NCI-H748 (cell line): ENCODE results near the gene LRRC47.
"Not testable (repeated sequence)": the region's sequence is repeated elsewhere in the genome, so short reads cannot be mapped to it uniquely, and the experiment has no call there.

ENCODE experiments used
- DNase-seq: peaks from one replicate; lab custom pipeline; 2025; ENCODE audit not compliant: unreplicated experiment; lab: John Stamatoyannopoulos, UW

LRRC47 gene

GRCh38 chr1:3816331-3817137 lies 20.2 kb upstream of the LRRC47 start:
- DNase-seq, result no peak

GRCh38 chr1:3814771-3815561 lies 18.7 kb upstream of the LRRC47 start:
- DNase-seq, result no peak

- no peak for DNase-seq
Measured at GRCh38 chr1:3814065-3814464, 17.8 kb upstream of the LRRC47 start.

- DNase-seq, result no peak
Measured at GRCh38 chr1:3811595-3811911, 15.3 kb upstream of the LRRC47 start.

DNA sequence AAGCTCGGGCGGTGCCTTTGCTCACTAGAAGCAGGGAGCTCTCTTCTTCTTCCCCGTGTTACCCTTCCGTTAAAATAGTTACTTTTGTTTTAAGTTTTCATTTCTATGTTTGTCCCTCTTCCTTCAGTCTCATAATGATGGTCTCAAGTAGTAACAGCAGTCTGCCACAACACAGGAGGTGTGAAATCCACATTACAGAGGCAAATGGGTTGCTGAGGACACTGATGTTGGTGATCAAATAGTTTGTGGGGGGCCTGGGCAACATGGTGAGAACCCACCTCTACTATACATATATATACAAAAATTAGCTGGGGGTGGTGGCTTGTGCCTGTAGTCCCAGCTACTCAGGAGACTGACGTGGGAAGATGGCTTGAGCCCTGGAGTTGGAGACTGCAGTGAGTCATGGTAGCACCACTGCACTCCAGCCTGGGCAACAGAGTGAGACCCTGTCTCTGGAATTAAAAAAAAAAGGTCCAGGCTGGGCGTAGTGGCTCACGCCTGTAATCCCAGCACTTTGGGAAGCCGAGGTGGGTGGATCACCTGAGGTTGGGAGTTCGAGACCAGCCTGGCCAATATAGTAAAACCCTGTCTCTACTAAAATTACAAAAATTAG lies 14.0 kb upstream of the LRRC47 start:
- not testable (repeated sequence) for DNase-seq

DNA sequence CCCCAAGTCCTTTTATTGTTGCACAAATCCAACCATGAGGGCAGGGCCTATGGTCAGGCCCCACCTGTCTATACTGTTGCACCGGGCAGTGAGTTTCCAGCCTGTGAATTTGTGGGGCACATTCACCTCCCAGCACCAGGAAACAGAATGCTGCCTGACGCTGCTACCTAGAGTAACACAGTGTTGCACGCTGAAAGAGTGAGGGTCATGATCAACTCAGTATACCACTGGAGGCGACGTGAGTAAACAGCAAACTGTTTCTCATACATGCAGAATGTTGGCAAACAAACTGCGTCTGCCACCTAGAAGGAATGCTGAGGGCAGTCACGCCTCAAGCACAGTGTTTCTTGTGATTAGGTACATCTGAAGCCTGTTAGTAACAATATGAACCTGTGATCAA lies 13.4 kb upstream of the LRRC47 start:
- no peak for DNase-seq

DNA sequence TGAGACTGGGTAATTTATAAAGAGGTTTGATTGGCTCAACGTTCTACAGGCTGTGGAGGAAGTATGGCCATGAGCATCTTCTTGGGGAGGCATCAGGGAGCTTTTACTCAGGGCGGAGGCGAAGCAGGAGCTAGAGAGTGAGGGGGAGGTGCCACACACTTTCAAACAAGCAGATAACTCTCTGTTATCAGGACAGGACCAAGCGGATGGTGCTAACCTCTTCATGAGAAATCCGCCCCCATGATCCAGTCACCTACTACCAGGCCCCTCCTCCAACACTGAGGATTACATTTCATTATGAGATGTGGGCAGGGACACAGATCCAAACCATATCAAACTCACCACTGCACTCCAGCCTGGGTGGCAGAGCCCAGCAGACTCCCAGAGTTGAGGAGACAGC lies 11.5 kb upstream of the LRRC47 start:
- DNase-seq, result no peak

GRCh38 chr1:3805038-3805437 lies 8.7 kb upstream of the LRRC47 start:
- no peak for DNase-seq

GRCh38 chr1:3804627-3804944 lies 8.3 kb upstream of the LRRC47 start:
- not testable (repeated sequence) for DNase-seq

GRCh38 chr1:3803905-3804626 lies 7.8 kb upstream of the LRRC47 start:
- DNase-seq, result no peak

DNA sequence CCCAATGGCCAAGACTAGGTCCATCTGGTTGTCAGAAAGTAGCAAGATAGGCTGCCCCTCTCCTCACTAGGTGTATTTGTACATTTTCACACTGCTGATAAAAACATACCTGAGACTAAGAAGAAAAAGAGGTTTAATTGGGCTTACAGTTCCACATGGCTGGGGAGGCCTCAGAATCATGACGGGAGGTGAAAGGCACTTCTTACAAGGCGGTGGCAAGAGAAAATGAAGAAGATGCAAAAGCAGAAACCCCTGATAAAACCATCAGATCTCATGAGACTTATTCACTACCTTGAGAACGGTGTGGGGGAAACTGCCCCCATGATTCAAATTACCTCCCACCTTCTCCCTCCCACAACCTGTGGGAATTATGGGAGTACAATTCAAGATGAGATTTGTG lies 4.5 kb upstream of the LRRC47 start:
- not testable (repeated sequence) for DNase-seq

DNA sequence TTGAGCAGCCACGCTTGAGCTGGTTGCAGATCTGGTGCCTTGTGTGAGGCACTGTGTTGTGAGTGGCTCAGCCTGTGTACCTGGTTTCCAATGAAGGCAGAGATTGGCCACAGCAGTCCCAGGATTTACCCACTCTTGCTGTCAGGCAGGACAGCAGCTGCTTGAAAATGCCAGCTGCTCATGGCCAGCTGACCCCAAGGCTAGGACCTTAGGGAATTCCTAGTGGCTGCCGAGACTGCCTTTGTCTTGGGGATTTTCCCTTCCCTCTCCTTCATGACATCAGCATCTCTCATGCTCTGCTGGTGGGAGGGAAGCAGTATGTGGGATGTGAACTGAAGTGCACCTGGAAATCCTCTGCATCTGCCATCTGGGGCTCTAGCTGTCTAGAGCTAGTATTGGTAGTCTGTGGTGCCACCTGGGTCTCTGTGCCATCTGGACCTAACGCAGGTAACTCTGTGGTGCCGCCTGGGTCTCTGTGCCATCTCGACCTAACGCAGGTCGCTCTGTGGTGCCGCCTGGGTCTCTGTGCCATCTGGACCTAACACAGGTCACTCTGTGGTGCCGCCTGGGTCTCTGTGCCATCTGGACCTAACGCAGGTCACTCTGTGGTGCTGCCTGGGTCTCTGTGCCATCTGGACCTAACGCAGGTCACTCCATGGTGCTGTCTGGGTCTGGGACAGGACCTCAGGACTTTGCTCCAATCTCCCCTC lies 3.8 kb upstream of the LRRC47 start:
- DNase-seq, result no peak

DNA sequence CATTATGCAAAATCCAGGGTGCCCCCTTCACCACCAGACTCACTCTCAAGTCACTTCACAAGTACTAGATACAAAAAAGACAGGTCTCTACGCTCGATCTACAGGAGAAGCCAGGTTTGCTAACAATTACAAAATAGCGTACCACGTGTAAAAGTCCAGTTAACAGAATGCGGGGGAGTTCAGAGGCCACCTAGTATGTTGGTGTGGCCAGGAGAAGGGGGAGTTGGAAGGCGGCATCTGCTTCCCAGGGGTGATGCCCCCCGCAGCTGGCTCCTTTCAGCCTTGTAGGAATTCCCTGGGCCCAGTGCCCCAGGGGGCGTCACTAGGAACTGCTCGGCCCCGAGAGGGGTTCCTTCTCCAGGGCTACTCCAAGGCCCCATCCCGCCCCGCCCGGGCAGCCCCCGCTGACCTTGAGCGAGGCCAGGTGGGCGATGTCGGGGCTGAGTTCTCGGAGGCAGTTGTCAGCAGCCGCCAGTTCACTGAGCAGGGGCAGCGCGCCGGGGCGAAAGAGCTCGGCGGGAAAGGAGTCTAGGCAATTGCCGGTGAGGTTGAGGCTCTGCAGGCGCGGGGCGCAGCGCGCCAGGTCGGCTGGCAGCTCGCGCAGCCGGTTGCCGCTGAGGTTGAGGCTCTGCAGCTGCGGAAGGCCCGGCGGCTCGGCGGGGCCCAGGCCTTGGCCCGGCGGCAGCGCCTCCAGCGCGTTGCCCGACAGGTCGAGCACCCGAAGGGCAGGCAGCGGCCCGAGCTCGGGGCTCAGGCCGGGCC lies 664 bp downstream of the LRRC47 start:
- no peak for DNase-seq

DNA sequence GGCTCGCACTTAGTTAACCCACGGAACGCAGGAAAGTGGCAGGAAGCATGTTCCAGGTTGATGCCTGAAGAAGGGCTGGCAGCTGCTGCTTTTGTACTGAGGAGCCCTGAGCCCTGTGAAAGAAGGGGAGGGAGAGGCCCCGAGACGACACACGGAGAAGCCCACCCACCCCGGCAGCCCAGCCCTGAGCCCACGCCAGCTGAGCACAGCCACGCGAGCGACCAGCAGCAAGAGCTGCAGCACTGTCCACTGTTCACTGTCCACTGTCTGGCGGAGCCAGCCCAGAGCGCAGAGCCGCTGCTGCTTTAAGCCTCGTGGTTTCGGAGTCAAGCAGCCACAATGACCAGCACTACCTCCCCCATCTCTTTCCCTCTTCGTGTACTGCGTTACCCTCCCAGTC lies 5.3 kb downstream of the LRRC47 start:
- DNase-seq, result no peak

- no peak for DNase-seq
Measured at GRCh38 chr1:3790500-3790923, 5.8 kb downstream of the LRRC47 start.

DNA sequence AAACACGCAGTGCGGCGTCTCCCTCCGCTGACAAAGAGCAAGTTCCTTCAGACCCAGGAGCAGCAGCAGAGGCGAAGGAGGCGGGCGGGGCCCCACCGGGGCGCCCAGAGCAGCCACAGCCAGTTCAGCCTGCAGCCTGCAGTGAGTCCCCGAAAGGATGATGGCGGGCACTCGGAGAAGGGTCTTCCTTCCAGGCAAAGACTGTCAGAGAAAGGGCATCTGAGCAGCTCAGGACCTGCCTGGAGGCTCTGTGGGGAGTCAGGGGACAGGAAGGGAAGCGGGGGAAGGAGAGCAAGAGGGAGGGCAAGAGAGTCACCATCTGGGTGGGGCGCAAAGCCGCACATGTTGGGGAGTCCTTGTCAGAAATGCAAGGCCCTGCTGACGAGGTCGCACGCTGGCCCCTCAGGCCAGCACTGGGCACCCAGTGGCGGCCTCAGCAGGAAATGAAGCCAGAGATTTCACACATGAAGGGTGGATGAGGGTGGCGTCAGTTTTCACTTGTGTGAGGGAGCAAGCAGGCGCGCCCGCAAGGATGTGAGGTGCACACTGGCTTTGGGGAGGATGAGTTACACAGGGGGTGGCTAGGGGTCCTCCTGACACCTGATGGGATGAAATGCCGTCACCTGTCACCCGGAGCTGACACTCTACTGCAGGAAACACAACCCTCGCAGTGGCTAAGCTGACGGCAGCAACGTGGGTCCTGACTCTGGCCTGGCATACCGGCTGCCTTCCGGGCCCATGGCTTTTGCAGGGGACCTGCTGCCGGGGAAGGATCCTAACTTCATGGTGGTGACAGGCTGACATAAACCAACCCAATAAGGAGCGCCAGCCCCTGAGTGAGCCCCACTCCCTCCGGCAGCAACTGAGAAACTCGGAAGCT lies 6.6 kb downstream of the LRRC47 start:
- no peak for DNase-seq

DNA sequence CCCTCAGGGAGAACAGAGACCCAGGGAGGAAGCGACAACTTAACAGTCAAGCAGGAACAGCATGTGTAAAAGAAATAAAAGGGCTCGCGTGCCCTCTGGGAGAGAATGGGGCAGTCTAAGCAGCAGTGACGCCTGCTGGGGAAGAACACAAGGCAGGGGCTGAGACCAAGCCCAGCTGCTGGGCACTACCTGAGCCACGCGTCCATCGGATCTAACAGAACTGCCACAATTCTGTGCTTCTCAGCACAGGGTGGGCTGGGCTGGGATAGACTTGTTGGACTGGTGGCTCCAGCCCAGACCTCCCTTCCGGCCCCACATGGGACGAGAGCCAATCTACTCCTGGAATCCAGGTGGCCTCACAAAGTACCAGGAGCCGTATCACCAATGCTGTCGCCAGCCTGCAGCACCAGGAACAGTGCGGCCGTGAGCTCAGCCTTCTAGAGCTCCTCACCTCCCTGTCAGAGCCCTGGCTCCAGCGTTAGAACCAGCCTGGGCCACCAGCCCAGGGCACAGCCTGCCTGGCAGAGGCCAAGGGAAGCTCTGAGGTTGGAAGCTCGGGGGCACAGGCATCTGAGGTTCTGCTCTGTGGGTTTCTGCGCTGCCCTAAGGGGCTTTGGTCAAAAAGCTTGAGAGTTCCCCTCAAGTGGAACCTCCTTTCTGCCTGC lies 7.4 kb downstream of the LRRC47 start:
- DNase-seq, result no peak

GRCh38 chr1:3787745-3788605 lies 8.3 kb downstream of the LRRC47 start:
- no peak for DNase-seq
